Ovary (tissue), 9 donors: ENCODE measurements around the gene TBL1XR1. TPM values are rescaled to one million over a fixed set of nuclear protein-coding genes. Genes with fewer than 3 reads are reported as not detected.
"Not testable (repeated sequence)": the region's sequence is repeated elsewhere in the genome, so short reads cannot be mapped to it uniquely, and the experiment has no call there.

Source experiments
- DNase-seq, 5 donors: peaks; one replicate each; pipeline ENCODE4 v3.0.0-alpha.2; 2019 to 2020
- H3K27ac ChIP-seq, 2 donors: fragments of 200-600 bp; one replicate each; pipeline versions ENCODE4 v1.5.1 to v1.8.0; 2019 to 2022
- H3K27me3 ChIP-seq: fragments of 200-600 bp; one replicate; pipeline ENCODE4 v1.8.0; 2022
- H3K36me3 ChIP-seq: fragments of 200-600 bp; sonication (generic); one replicate; pipeline ENCODE4 v1.5.1; 2019
- H3K4me1 ChIP-seq: one replicate; pipeline ENCODE4 v1.8.1; 2013; ENCODE audit warnings: mild to moderate bottlenecking, moderate library complexity; ENCODE audit not compliant: insufficient read depth
- H3K4me3 ChIP-seq: fragments of 200-600 bp; sonication (generic); one replicate; pipeline ENCODE4 v1.5.1; 2017
- H3K9me3 ChIP-seq, 2 donors: fragments of 200-600 bp in 1 of 2; sonication (generic) in 1 of 2; one replicate each; pipeline versions ENCODE4 v1.5.1 to v1.8.1; 2013 to 2019; ENCODE audit warnings: mild to moderate bottlenecking in 1 of 2, moderate library complexity in 1 of 2
- EP300 ChIP-seq: sonication (generic); formaldehyde crosslinking; IDR thresholded peaks from one replicate; pipeline ENCODE4 v1.6.1; 2017; ENCODE audit warnings: antibody characterized with exemption
- POLR2A ChIP-seq: fragments of 450-650 bp; IDR thresholded peaks from one replicate; pipeline ENCODE4 v1.6.1; 2017; ENCODE audit warnings: antibody characterized with exemption, mild to moderate bottlenecking, moderate library complexity
- WGBS, 3 donors: extraction: QIAGEN DNeasy Blood & Tissue Kit in 1 of 3; methylation state at CpG; one replicate each; pipeline versions ENCODE4 v1.1.5 to v1.1.7; 2013 to 2017; 5-methylcytosine and 5-hydroxymethylcytosine counted together
- intact Hi-C, 4 donors: fragments of 100-400 bp; cut with DNase I; formaldehyde crosslinking; loops; one replicate each; pipeline versions ENCODE4 v1.11.0 to v1.15.1; 2022 to 2023
- polyA plus RNA-seq, 2 donors: library from polyadenylated mRNA; stranded (reverse); fragments of 200-250 nt in 1 of 2; fragments of 350-450 nt in 1 of 2; fragmentation: Illumina TruSeq in 1 of 2; extraction: RNeasy Lipid Tissue Mini Kit (QIAGEN cat#74804) in 1 of 2; gene quantifications; one replicate each; pipeline ENCODE4 v1.2.3, GENCODE V29; 2013 to 2014
- total RNA-seq, 7 donors: library from RNA; depleted of rRNA in 2 of 7; stranded (reverse); fragments of >200 nt in 2 of 7; fragmentation: NEBNext Ultra II Directional in 3 of 7; extraction: Animal tissue kit (Norgen Biotek cat#: 25700) in 3 of 7; gene quantifications; one replicate each; pipeline versions ENCODE4 v1.1.0 to v1.2.4, GENCODE V29; 2016 to 2023
- TF ChIP-seq, protein P1 (sequence below), 3 donors: fragments of 450-650 bp in 2 of 3; fragments of 200-600 bp in 1 of 3; IDR thresholded peaks; one replicate each; pipeline versions ENCODE4 v1.5.1 to v1.8.0; 2016 to 2022; ENCODE audit warnings: antibody characterized with exemption in 3 of 3, mild to moderate bottlenecking in 1 of 3
- donor health status: DM: no; HTN: no; CAD: no; lungs with moderate emphysema.
- donor health status: DM: no; HTN: no; CAD: no.
- donor health status: Bipolar disorder and iron deficiency.
- donor health status: DM: yes; HTN: yes; CAD: no.
- donor health status: DM: no; HTN: no; CAD: no.
- donor health status: DM: yes; HTN: yes; CAD: no.

Gene TBL1XR1
- total and polyA plus RNA-seq, 9 donors = 30.0 to 160 (median 114) TPM

DNA sequence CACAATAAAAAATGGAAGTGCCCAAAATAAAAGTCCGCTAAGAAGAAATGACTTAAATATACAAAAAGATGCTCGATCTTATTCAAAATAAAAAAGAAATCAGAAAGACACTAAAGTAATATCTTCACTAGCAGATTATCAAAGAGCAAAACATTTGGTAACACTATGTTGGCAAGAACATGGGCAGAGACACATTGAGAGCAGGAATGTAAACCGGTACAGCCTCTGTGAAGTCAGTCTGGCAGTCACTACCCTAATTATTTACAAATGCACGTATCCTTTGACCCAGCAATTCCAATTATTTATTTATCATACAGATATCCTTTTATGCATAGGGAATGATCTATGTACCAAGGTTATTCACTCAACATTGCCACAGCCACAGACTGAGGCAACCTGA, 34.5 kb downstream of the TBL1XR1 start:
- DNase-seq = no peak
- intact Hi-C loops = no loop called here
- peaks cover 2% of the 10 kb centered on the region for H3K4me1 ChIP-seq
- H3K9me3 ChIP-seq = no peaks in the 10 kb centered on the region
- no peaks in the 10 kb centered on the region for H3K27me3 ChIP-seq
- no peaks in the 10 kb centered on the region for H3K36me3 ChIP-seq
- TF ChIP-seq POLR2A (no peak), EP300 (no peak)
- TF ChIP-seq, protein P1, sequence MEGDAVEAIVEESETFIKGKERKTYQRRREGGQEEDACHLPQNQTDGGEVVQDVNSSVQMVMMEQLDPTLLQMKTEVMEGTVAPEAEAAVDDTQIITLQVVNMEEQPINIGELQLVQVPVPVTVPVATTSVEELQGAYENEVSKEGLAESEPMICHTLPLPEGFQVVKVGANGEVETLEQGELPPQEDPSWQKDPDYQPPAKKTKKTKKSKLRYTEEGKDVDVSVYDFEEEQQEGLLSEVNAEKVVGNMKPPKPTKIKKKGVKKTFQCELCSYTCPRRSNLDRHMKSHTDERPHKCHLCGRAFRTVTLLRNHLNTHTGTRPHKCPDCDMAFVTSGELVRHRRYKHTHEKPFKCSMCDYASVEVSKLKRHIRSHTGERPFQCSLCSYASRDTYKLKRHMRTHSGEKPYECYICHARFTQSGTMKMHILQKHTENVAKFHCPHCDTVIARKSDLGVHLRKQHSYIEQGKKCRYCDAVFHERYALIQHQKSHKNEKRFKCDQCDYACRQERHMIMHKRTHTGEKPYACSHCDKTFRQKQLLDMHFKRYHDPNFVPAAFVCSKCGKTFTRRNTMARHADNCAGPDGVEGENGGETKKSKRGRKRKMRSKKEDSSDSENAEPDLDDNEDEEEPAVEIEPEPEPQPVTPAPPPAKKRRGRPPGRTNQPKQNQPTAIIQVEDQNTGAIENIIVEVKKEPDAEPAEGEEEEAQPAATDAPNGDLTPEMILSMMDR (IDR thresholded peaks at IDR 0.05) = no peak
- WGBS, 3 donors = 57 to 88% (median 71%) methylated on average over 4 of the region's 4 CpGs
- H3K4me3 ChIP-seq = no peak overlapping the region
- H3K27ac ChIP-seq = no peak overlapping the region

DNA sequence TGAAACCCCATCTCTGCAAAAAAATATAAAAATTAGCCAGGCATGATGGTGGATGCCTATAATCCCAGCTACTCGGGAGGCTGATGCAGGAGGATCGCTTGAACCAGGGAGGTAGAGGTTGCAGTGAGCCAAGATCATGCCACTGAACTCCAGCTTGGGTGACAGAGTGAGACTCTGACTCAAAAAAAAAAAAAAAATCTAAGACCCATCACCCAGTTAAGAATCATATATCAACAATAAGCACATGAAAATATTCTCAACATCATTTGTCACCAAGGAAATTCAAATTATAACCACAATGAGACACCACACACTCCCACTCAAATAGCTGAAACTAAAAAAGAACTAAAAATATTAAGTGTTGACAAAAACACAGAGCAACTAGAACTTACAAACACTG, 35.7 kb downstream of the TBL1XR1 start:
- H3K4me1 ChIP-seq, H3K9me3 ChIP-seq, H3K36me3 ChIP-seq, H3K27ac ChIP-seq, H3K27me3 ChIP-seq, intact Hi-C loops, H3K4me3 ChIP-seq, DNase-seq: not testable (repeated sequence)
- 93 to 100% (median 97%) methylated on average over 2 of the region's 2 CpGs for WGBS, 3 donors

DNA sequence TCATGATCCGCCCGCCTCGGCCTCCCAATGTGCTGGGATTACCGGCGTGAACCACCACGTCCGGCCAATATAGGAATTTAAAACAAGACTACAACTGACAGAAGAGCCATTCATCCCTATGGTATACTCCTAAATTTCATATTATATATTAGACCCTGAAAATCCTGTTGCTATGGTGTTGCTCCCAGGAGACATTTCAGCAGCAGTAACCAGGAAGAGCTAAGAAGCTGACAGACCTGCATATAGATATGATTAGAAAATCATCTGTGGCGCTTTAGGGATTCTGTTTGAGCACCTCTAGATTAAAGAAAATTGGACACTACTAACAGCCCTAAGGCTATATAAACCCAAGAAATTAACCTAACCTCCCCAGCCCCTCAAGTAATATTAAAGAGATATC, 38.8 kb downstream of the TBL1XR1 start:
- peaks cover 2% of the 10 kb centered on the region for H3K4me1 ChIP-seq
- H3K27me3 ChIP-seq = no peaks in the 10 kb centered on the region
- H3K36me3 ChIP-seq = no peaks in the 10 kb centered on the region
- H3K27ac ChIP-seq = no peak overlapping the region
- intact Hi-C loops = no loop called here
- TF ChIP-seq EP300 (no peak), POLR2A (no peak)
- TF ChIP-seq, protein P1 (IDR thresholded peaks at IDR 0.05) = no peak
- no peak for DNase-seq
- 93 to 97% (median 94%) methylated on average over 8 of the region's 8 CpGs for WGBS, 3 donors
- no peak overlapping the region for H3K4me3 ChIP-seq
- no peaks in the 10 kb centered on the region for H3K9me3 ChIP-seq

DNA sequence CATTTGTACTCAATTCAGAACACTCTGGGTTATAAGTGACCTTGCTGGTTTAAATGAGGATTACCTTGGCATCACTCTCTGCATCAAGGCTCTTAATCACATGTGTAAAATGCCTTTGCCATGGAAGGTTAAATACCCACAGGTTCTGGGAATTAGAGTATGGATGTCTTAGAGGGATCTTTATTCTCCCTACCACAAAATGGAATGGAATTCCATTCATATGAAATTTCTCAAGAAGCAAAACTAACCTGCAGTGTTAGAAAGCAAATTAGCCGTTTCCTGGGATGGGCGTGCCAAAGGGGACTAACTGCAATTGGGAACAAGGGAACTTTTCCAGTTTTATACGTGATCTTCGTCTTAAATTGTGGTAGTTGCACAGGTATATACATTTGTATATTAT, 39.8 kb downstream of the TBL1XR1 start:
- Histone ChIP-seq H3K27me3 (no peaks in the 10 kb centered on the region), H3K9me3 (no peaks in the 10 kb centered on the region), H3K4me1 (no peaks in the 10 kb centered on the region), H3K27ac (no peak overlapping the region), H3K36me3 (no peaks in the 10 kb centered on the region), H3K4me3 (no peak overlapping the region)
- WGBS, 3 donors = 83 to 90% (median 84%) methylated on average over 4 of the region's 4 CpGs
- no peak for TF ChIP-seq EP300
- no peak for TF ChIP-seq POLR2A
- TF ChIP-seq, protein P1 (IDR thresholded peaks at IDR 0.05) = no peak
- intact Hi-C loops = no loop called here
- DNase-seq = no peak

DNA sequence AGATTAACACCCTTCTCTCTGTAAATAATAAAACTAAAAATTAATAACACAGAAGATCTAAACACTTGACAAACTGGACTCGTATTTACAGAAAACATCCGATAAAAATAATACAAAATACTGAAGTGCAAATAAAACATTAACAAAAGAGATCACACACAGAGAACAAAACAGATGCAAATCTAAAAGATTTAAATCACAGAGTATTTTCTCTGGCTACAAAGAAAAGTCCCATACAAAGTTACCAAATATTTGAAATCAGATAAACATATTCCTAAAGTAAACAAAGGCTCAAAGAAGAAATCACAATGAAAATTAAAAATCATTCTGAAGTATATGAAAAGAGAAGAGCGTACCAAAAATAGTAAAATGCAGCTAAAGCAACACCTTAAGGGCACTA, 42.5 kb downstream of the TBL1XR1 start:
- intact Hi-C loops = no loop called here
- peaks cover 3% of the 10 kb centered on the region for H3K4me1 ChIP-seq
- WGBS, 3 donors = 42 to 66% (median 50%) methylated on average over 3 of the region's 3 CpGs

More for the DNA sequence above, 42.5 kb downstream of the TBL1XR1 start:
- Histone ChIP-seq H3K9me3 (no peaks in the 10 kb centered on the region), H3K4me3 (no peak overlapping the region), H3K36me3 (no peaks in the 10 kb centered on the region), H3K27ac (no peak overlapping the region), H3K27me3 (no peaks in the 10 kb centered on the region)
- DNase-seq = no peak
- TF ChIP-seq EP300 = no peak
- TF ChIP-seq, protein P1 (IDR thresholded peaks at IDR 0.05) = no peak
- TF ChIP-seq POLR2A = no peak
